Aorta (tissue), 5 donors: ENCODE results near the gene CUL1. TPM values are rescaled to one million over a fixed set of nuclear protein-coding genes. Genes with fewer than 3 reads are reported as not detected.

Experiments
- ATAC-seq: fragments of 200-7000 bp; cut with Tn5 transposase; one replicate; pipeline ENCODE4 v1.9.1; 2022; ENCODE audit warnings: moderate library complexity; ENCODE audit not compliant: low FRiP score
- DNase-seq, 2 donors: peaks; one replicate each; pipeline ENCODE4 v3.0.0-alpha.2; 2020
- H3K27ac ChIP-seq, 2 donors: one replicate each; pipeline ENCODE4 v1.5.1; 2013; ENCODE audit warnings: low read length in 2 of 2, mild to moderate bottlenecking in 2 of 2, moderate library complexity in 2 of 2, control low read depth in 1 of 2, inconsistent platforms in 1 of 2, low read depth in 1 of 2
- H3K27me3 ChIP-seq, 2 donors: one replicate each; pipeline ENCODE4 v1.6.1; 2013; ENCODE audit warnings: control low read depth in 1 of 2, low read length in 1 of 2, mild to moderate bottlenecking in 1 of 2, moderate library complexity in 1 of 2; ENCODE audit not compliant: insufficient read depth in 2 of 2, control insufficient read depth in 1 of 2
- H3K36me3 ChIP-seq, 2 donors: one replicate each; pipeline ENCODE4 v1.6.1; 2013; ENCODE audit warnings: control low read depth in 1 of 2, low read length in 1 of 2, mild to moderate bottlenecking in 1 of 2; ENCODE audit not compliant: insufficient read depth in 2 of 2, control insufficient read depth in 1 of 2
- H3K4me1 ChIP-seq, 2 donors: one replicate each; pipeline ENCODE4 v1.6.1; 2013; ENCODE audit warnings: low read length in 2 of 2, control low read depth in 1 of 2, mild to moderate bottlenecking in 1 of 2, moderate library complexity in 1 of 2; ENCODE audit not compliant: insufficient read depth in 2 of 2, control insufficient read depth in 1 of 2
- H3K4me3 ChIP-seq, 2 donors: one replicate each; pipeline ENCODE4 v1.5.1; 2013; ENCODE audit warnings: low read length in 2 of 2, control low read depth in 1 of 2, mild to moderate bottlenecking in 1 of 2
- H3K9me3 ChIP-seq: one replicate; pipeline ENCODE4 v1.6.1; 2013; ENCODE audit warnings: mild to moderate bottlenecking, low read length; ENCODE audit not compliant: control insufficient read depth
- WGBS, 2 donors: extraction: QIAGEN DNeasy Blood & Tissue Kit; methylation state at CpG; one replicate each; pipeline ENCODE4 v1.1.7; 2013; 5-methylcytosine and 5-hydroxymethylcytosine counted together
- intact Hi-C, 2 donors: fragments of 100-400 bp; cut with DNase I; formaldehyde crosslinking; loops; one replicate each; pipeline versions ENCODE4 v1.14.2 to v1.15.0; 2022
- polyA plus RNA-seq, 2 donors: library from polyadenylated mRNA; stranded (reverse); fragments of 200-250 nt; gene quantifications; one replicate each; pipeline ENCODE4 v1.2.3, GENCODE V29; 2013
- total RNA-seq, 2 donors: library from RNA; stranded (reverse); fragmentation: NEBNext Ultra II Directional; extraction: Animal tissue kit (Norgen Biotek cat#: 25700); gene quantifications; one replicate each; pipeline ENCODE4 v1.2.1, GENCODE V29; 2021
- donor health status: healthy with polysubstance abuse.
- donor health status: Bipolar disorder and iron deficiency.
- donor health status: DM: no; HTN: no; CAD: no.
- donor health status: DM: no; HTN: no; CAD: no.
- donor health status: DM: yes; HTN: yes; CAD: no.

Gene CUL1
- total and polyA plus RNA-seq, 4 donors: 24.5 to 49.7 (median 39.1) TPM

DNA sequence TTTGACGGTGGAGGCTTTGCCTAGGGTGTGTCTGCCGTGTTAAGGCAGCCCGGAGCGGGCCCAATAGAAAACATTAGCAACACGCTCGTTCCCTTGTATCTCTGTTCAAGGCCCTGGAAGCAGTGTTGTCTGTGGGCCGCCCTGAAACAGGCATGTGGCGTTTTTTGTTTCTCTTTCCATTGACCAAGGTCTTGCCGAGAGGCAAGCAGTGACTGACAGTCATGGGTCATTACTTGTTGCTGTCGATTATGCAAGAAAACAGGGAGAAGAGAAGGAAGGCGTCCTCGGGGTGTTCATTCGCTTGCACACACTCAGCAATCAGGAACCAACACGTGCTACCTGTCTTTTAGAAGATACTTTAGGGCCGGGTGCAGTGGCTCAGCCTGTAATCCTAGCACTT lies 92.8 kb downstream of the CUL1 start:
- Histone ChIP-seq H3K4me3 (no peak overlapping the region), H3K4me1 (no peaks in the 10 kb centered on the region), H3K36me3 (peaks cover 0 to 16% of the 10 kb centered on the region in 2 donors), H3K27ac (no peak overlapping the region), H3K9me3 (no peaks in the 10 kb centered on the region), H3K27me3 (no peaks in the 10 kb centered on the region)
- WGBS, 2 donors: 86 to 91% methylated on average over 15 of the region's 15 CpGs
- DNase-seq (no peak), ATAC-seq (no peak)
- intact Hi-C loops: loop anchor here in 1 of 2 donors (10.0 kb wide), 1 partner anchor 173 kb away; no protein-coding TSS in a partner anchor

- Histone ChIP-seq H3K27me3 (no peaks in the 10 kb centered on the region), H3K36me3 (peaks cover 8 to 10% of the 10 kb centered on the region in 2 donors), H3K4me3 (no peak overlapping the region), H3K27ac (no peak overlapping the region), H3K9me3 (no peaks in the 10 kb centered on the region), H3K4me1 (no peaks in the 10 kb centered on the region)
- DNase-seq (no peak), ATAC-seq (no peak)
- intact Hi-C loops: loop anchor here in 1 of 2 donors (10.0 kb wide), 1 partner anchor 171 kb away; no protein-coding TSS in a partner anchor
- WGBS, 2 donors: 99 to 100% methylated on average over 1 of the region's 1 CpG
Observed at GRCh38 chr7:148793590-148793989, 94.9 kb downstream of the CUL1 start.

GRCh38 chr7:148794476-148794875 lies 95.8 kb downstream of the CUL1 start:
- peaks cover 11 to 15% of the 10 kb centered on the region in 2 donors for H3K36me3 ChIP-seq
- WGBS, 2 donors: 99% methylated on average over 3 of the region's 3 CpGs

GRCh38 chr7:148796841-148797240 lies 98.1 kb downstream of the CUL1 start:
- DNase-seq (no peak), ATAC-seq (no peak)
- H3K4me1 ChIP-seq: no peaks in the 10 kb centered on the region
- no peaks in the 10 kb centered on the region for H3K9me3 ChIP-seq
- H3K4me3 ChIP-seq: no peak overlapping the region
- no peak overlapping the region for H3K27ac ChIP-seq
- peaks cover 13 to 15% of the 10 kb centered on the region in 2 donors for H3K36me3 ChIP-seq
- intact Hi-C loops: loop anchor here in 1 of 2 donors (10.0 kb wide), 1 partner anchor 168 kb away; no protein-coding TSS in a partner anchor
- 86 to 87% methylated on average over 10 of the region's 10 CpGs for WGBS, 2 donors
- no peaks in the 10 kb centered on the region for H3K27me3 ChIP-seq

More at GRCh38 chr7:148794476-148794875, 95.8 kb downstream of the CUL1 start:
- Histone ChIP-seq H3K27ac (no peak overlapping the region), H3K4me3 (no peak overlapping the region), H3K4me1 (no peaks in the 10 kb centered on the region), H3K27me3 (no peaks in the 10 kb centered on the region), H3K9me3 (no peaks in the 10 kb centered on the region)
- no peak for DNase-seq
- ATAC-seq: no peak
- intact Hi-C loops: loop anchor here in 1 of 2 donors (10.0 kb wide), 1 partner anchor 170 kb away; no protein-coding TSS in a partner anchor

- Histone ChIP-seq H3K27ac (no peak overlapping the region), H3K27me3 (no peaks in the 10 kb centered on the region), H3K4me3 (no peak overlapping the region), H3K9me3 (no peaks in the 10 kb centered on the region), H3K4me1 (no peaks in the 10 kb centered on the region), H3K36me3 (peaks cover 12 to 15% of the 10 kb centered on the region in 2 donors)
- intact Hi-C loops: loop anchor here in 1 of 2 donors (10.0 kb wide), 1 partner anchor 165 kb away; no protein-coding TSS in a partner anchor
- DNase-seq: no peak
- ATAC-seq: no peak
- 76% methylated on average over 10 of the region's 10 CpGs for WGBS, 2 donors
Observed at GRCh38 chr7:148799893-148800555, 101.3 kb downstream of the CUL1 start.

- H3K36me3 ChIP-seq: peaks cover 12 to 15% of the 10 kb centered on the region in 2 donors
- WGBS, 2 donors: 84 to 86% methylated on average over 13 of the region's 13 CpGs
- no peak overlapping the region for H3K4me3 ChIP-seq
Observed at GRCh38 chr7:148800677-148801076, 102.0 kb downstream of the CUL1 start.

GRCh38 chr7:148802101-148802493 lies 103.4 kb downstream of the CUL1 start:
- Histone ChIP-seq H3K27me3 (no peaks in the 10 kb centered on the region), H3K4me3 (no peak overlapping the region), H3K27ac (no peak overlapping the region), H3K36me3 (peaks cover 12 to 15% of the 10 kb centered on the region in 2 donors), H3K9me3 (no peaks in the 10 kb centered on the region), H3K4me1 (no peaks in the 10 kb centered on the region)
- 88 to 89% methylated on average over 10 of the region's 10 CpGs for WGBS, 2 donors
- intact Hi-C loops: no loop called here
- DNase-seq (no peak), ATAC-seq (no peak)

More at GRCh38 chr7:148800677-148801076, 102.0 kb downstream of the CUL1 start:
- no peak for ATAC-seq
- intact Hi-C loops: no loop called here
- Histone ChIP-seq H3K9me3 (no peaks in the 10 kb centered on the region), H3K4me1 (no peaks in the 10 kb centered on the region), H3K27ac (no peak overlapping the region), H3K27me3 (no peaks in the 10 kb centered on the region)
- DNase-seq: no peak

- H3K27ac ChIP-seq: no peak overlapping the region
- H3K4me3 ChIP-seq: no peak overlapping the region
- intact Hi-C loops: no loop called here
- H3K36me3 ChIP-seq: peaks cover 11 to 12% of the 10 kb centered on the region in 2 donors
- DNase-seq (no peak), ATAC-seq (no peak)
- no peaks in the 10 kb centered on the region for H3K4me1 ChIP-seq
- 95 to 96% methylated on average over 5 of the region's 5 CpGs for WGBS, 2 donors
- no peaks in the 10 kb centered on the region for H3K27me3 ChIP-seq
- H3K9me3 ChIP-seq: no peaks in the 10 kb centered on the region
Observed at GRCh38 chr7:148803094-148803493, 104.4 kb downstream of the CUL1 start.
